ENCODE results near the gene ZC3H12C. TPM values are rescaled to one million over a fixed set of nuclear protein-coding genes. Genes with fewer than 3 reads are reported as not detected.
"Not testable (repeated sequence)": the region's sequence is repeated elsewhere in the genome, so short reads cannot be mapped to it uniquely, and the experiment has no call there.

Gene ZC3H12C
- total RNA-seq, 1 donor from 2014 or later = 7.5 TPM

DNA sequence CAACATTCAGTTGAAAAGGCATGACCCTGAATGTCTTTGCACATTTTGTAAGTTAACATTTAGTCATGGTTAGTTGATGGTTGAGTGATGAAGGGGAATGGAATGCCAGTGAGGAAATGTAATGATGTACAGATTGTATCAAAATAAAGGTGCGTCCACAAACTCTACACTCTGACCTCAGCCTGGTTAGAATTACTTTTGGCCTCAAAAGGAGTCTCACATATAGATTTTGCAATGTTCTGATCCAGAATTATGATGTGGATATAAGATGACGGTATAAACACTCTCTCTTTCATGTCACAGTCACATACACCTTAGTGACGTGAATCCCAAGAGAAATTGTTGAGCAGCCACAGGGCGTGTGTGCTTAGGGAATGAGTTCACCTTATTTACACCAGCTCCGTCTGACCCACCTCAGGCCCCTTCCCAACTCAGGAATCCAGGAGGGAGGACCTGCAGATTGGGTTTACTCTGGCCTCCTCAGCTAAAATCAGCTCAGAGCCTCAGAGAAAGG is 103.1 kb downstream of the ZC3H12C start:
- Mint-ChIP-seq H3K27ac (no peak overlapping the region), H3K9me3 (peaks cover 3% of the 10 kb centered on the region), H3K4me1 (peaks cover 16% of the 10 kb centered on the region), H3K36me3 (ENCODE audit: low read depth) (no peaks in the 10 kb centered on the region), H3K4me3 (no peak overlapping the region), H3K27me3 (peaks cover 26% of the 10 kb centered on the region)
- intact Hi-C loops (cut with micrococcal nuclease) = loop anchor here (10.0 kb wide), 1 partner anchor 1249 kb away; no protein-coding TSS in a partner anchor
- DNase-seq = no peak

GRCh38 chr11:110196884-110197420 is 103.8 kb downstream of the ZC3H12C start:
- intact Hi-C loops (cut with micrococcal nuclease) = loop anchor here (10.0 kb wide), 1 partner anchor 1248 kb away; no protein-coding TSS in a partner anchor
- H3K4me3 Mint-ChIP-seq = no peak overlapping the region
- DNase-seq = no peak
- peaks cover 3% of the 10 kb centered on the region for H3K9me3 Mint-ChIP-seq
- H3K27me3 Mint-ChIP-seq = peaks cover 23% of the 10 kb centered on the region
- no peaks in the 10 kb centered on the region for H3K36me3 Mint-ChIP-seq (ENCODE audit: low read depth)
- no peak overlapping the region for H3K27ac Mint-ChIP-seq
- peaks cover 16% of the 10 kb centered on the region for H3K4me1 Mint-ChIP-seq

DNA sequence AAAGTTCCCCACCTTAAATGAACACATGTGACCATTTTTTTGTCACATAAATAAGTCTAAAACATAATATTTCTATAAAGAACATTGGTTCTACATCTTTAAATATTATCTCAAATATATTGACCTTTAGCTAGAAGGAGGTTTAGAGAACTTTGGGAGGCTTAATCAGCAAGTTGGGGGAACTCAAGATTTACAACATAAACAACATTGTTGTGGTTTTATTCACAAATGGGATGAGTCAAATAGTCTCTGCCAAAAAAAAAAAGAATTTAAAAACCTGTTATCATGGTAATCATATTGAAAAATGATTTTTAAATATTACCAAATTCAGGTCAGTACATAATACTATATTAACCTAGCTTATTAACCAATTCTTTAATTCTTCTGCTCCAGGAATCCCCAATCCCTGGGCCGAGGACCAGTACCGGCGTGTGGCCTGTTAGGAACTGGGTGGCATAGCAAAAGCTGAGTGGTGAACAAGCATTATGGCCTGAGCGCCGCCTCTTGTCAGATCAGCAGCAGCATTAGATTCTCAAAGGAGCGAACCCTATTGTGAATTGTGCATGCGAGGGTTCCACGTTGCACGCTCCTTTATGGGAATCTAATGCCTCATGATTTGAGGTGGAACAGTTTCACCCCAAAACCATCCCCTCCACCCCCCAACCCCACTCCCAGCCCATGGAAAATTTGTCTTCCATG is 105.0 kb downstream of the ZC3H12C start:
- Mint-ChIP-seq H3K27me3 (peaks cover 17% of the 10 kb centered on the region), H3K36me3 (ENCODE audit: low read depth) (no peaks in the 10 kb centered on the region), H3K4me1 (peaks cover 3% of the 10 kb centered on the region), H3K9me3 (no peaks in the 10 kb centered on the region), H3K27ac (no peak overlapping the region), H3K4me3 (no peak overlapping the region)
- intact Hi-C loops (cut with micrococcal nuclease) = loop anchor here (10.0 kb wide), 1 partner anchor 1247 kb away; no protein-coding TSS in a partner anchor
- no peak for DNase-seq

GRCh38 chr11:110199184-110199981 is 106.2 kb downstream of the ZC3H12C start:
- no peaks in the 10 kb centered on the region for H3K9me3 Mint-ChIP-seq
- intact Hi-C loops (cut with micrococcal nuclease) = loop anchor here (10.0 kb wide), 1 partner anchor 1245 kb away; no protein-coding TSS in a partner anchor
- no peak overlapping the region for H3K27ac Mint-ChIP-seq

GRCh38 chr11:110200241-110200640 is 107.0 kb downstream of the ZC3H12C start:
- Mint-ChIP-seq H3K36me3 (ENCODE audit: low read depth) (no peaks in the 10 kb centered on the region), H3K9me3 (no peaks in the 10 kb centered on the region), H3K4me3 (no peak overlapping the region), H3K27me3 (peaks cover 10% of the 10 kb centered on the region), H3K27ac (no peak overlapping the region), H3K4me1 (peaks cover 3% of the 10 kb centered on the region)
- intact Hi-C loops (cut with micrococcal nuclease) = no loop called here
- no peak for DNase-seq

More at GRCh38 chr11:110199184-110199981, 106.2 kb downstream of the ZC3H12C start:
- H3K27me3 Mint-ChIP-seq = peaks cover 11% of the 10 kb centered on the region
- H3K36me3 Mint-ChIP-seq (ENCODE audit: low read depth) = no peaks in the 10 kb centered on the region
- H3K4me3 Mint-ChIP-seq = no peak overlapping the region
- H3K4me1 Mint-ChIP-seq = peaks cover 3% of the 10 kb centered on the region
- DNase-seq = no peak

GRCh38 chr11:110200836-110201235 is 107.6 kb downstream of the ZC3H12C start:
- no peak for DNase-seq
- Mint-ChIP-seq H3K4me3 (no peak overlapping the region), H3K27me3 (peaks cover 4% of the 10 kb centered on the region), H3K36me3 (ENCODE audit: low read depth) (no peaks in the 10 kb centered on the region), H3K27ac (no peak overlapping the region), H3K4me1 (peaks cover 3% of the 10 kb centered on the region), H3K9me3 (no peaks in the 10 kb centered on the region)
- intact Hi-C loops (cut with micrococcal nuclease) = loop anchor here (1.0 kb wide), 3 partner anchors 175 to 1029 kb away; no protein-coding TSS in a partner anchor

- H3K9me3 Mint-ChIP-seq = no peaks in the 10 kb centered on the region
- H3K4me1 Mint-ChIP-seq = no peaks in the 10 kb centered on the region
- intact Hi-C loops (cut with micrococcal nuclease) = loop anchor here (5.0 kb wide), 1 partner anchor 40 kb away; no protein-coding TSS in a partner anchor
- H3K27ac Mint-ChIP-seq = no peak overlapping the region
- DNase-seq = peak; percentile 49
- peaks cover 4% of the 10 kb centered on the region for H3K27me3 Mint-ChIP-seq
- no peak overlapping the region for H3K4me3 Mint-ChIP-seq
- H3K36me3 Mint-ChIP-seq (ENCODE audit: low read depth) = no peaks in the 10 kb centered on the region
Observed at GRCh38 chr11:110207123-110207522, 113.9 kb downstream of the ZC3H12C start.

DNA sequence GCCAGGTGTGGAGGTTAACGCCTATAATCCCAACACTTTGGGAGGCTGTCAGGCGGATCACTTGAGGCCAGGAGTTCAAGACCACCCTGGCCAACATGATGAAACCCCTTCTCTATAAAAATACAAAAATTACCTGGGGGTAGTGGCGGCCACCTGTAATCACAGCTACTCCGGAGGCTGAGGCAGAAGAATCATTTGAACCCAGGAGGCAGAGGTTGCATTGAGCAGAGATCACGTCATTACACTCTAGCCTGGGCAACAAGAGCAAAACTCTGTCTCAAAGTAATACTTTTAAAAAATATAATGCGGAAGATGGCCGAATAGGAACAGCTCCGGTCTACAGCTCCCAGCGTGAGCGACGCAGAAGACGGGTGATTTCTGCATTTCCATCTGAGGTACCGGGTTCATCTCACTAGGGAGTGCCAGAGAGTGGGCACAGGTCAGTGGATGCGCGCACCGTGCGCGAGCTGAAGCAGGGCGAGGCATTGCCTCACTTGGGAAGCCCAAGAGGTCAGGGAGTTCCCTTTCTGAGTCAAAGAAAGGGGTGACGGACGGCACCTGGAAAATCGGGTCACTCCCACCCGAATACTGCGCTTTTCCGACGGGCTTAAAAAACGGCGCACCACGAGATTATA is 115.6 kb downstream of the ZC3H12C start:
- not testable (repeated sequence) for H3K27me3 Mint-ChIP-seq; H3K9me3 Mint-ChIP-seq; H3K36me3 Mint-ChIP-seq (ENCODE audit: low read depth); H3K4me1 Mint-ChIP-seq
- H3K4me3 Mint-ChIP-seq = peak overlapping the region; percentile 76
- peak overlapping the region; percentile 58 for H3K27ac Mint-ChIP-seq
- intact Hi-C loops (cut with micrococcal nuclease) = loop anchor here (5.0 kb wide), 1 partner anchor 39 kb away; no protein-coding TSS in a partner anchor
- peak; percentile 72 for DNase-seq

DNA sequence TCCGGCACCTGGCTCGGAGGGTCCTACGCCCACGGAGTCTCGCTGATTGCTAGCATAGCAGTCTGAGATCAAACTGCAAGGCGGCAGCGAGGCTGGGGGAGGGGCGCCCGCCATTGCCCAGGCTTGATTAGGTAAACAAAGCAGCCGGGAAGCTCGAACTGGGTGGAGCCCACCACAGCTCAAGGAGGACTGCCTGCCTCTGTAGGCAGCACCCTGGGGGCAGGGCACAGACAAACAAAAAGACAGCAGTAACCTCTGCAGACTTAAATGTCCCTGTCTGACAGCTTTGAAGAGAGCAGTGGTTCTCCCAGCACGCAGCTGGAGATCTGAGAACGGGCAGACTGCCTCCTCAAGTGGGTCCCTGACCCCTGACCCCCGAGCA is 116.1 kb downstream of the ZC3H12C start:
- H3K27ac Mint-ChIP-seq; H3K36me3 Mint-ChIP-seq (ENCODE audit: low read depth); H3K27me3 Mint-ChIP-seq; H3K4me1 Mint-ChIP-seq; H3K9me3 Mint-ChIP-seq: not testable (repeated sequence)
- intact Hi-C loops (cut with micrococcal nuclease) = loop anchor here (5.0 kb wide), 1 partner anchor 38 kb away; no protein-coding TSS in a partner anchor
- DNase-seq = peak; percentile 66
- H3K4me3 Mint-ChIP-seq = peak overlapping the region; percentile 76

DNA sequence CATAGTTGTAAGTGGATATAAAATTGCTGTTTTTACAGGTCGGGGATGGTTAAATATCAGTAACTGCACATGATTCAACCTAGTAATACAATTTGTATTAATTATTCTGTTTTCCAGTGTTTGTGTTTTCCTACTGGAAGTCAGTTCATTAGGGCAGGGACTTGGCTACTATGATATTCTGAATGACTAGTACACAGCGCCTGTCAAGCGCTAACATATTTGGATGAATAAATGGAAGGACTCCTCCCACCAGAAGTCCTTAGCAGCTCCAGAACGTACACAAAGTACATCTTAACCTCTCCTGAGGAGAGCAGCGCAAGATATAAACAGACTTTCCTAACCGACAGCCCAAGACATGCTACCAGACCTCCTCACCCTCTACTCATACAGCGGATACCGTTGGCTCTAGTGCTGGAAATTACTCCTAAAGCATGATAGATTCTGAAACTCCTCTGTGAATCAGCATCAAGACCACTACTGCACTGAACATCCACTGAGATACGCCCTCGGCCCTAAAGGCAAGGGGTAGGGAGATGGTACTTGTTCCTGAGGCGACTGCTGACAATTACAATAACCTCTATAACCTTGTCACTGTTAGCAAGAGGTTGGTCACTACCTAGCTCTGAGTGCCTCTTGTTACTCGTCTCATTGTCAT is 124.2 kb downstream of the ZC3H12C start:
- intact Hi-C loops (cut with micrococcal nuclease) = no loop called here
- peaks cover 3% of the 10 kb centered on the region for H3K4me1 Mint-ChIP-seq
- DNase-seq = no peak
- H3K27me3 Mint-ChIP-seq = no peaks in the 10 kb centered on the region
- H3K4me3 Mint-ChIP-seq = no peak overlapping the region
- H3K9me3 Mint-ChIP-seq = peaks cover 8% of the 10 kb centered on the region
- peaks cover 13% of the 10 kb centered on the region for H3K36me3 Mint-ChIP-seq (ENCODE audit: low read depth)
- no peak overlapping the region for H3K27ac Mint-ChIP-seq

DNA sequence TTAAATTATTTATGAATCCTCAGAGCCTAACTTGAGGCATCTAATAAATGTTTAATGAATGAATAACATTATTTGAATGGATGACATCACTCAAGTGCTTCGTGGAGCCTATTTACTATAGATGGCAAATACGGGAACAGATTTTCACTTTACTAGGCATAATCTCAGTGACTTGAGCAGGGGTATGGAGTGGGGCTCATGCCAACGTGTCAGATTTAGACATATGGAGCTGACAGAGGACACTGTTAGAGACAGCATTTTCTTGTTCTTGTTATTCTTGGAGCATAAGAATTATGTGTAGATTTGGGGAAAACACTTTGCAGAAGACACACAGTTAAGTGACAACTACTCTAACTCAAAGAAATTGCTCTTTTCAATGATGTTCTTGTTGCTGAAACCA is 124.7 kb downstream of the ZC3H12C start:
- intact Hi-C loops (cut with micrococcal nuclease) = no loop called here
- no peak overlapping the region for H3K4me3 Mint-ChIP-seq
- peaks cover 13% of the 10 kb centered on the region for H3K36me3 Mint-ChIP-seq (ENCODE audit: low read depth)

DNA sequence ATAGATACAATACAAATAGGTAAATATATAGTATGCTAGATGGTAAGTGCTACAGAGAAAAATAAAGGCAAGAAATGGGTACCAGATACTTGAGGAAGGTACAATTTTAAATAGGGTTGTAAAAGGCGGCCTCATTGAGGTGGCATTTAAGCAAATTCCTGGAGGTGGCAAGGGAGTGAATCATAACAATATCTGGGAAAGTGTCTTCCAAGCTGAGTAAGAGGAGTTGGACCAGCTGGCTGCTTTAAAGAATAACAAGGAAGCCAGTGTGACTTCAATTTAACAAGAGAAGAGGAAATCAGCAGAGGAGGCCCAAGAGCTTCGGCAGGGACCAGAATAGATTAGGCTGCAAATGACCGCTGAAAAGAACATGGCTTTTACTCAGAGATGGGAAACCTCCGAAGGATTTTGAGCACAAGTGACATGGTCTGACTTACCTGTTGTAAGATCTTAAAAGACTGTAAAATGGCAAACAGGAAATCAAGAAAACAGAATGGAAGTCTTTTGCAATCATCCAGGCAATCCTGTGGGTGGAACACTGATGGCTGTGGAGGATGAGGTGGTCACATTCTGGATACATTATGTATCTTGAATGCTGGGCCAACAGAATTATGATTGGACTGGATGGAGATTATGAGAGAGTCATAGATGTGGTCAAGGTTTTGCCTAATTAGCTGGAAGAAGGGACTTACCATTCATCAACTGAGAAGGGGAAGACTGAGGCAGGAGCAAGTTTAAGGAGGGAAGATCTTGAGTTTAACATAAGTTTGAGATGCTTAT is 126.0 kb downstream of the ZC3H12C start:
- Mint-ChIP-seq H3K4me3 (no peak overlapping the region), H3K4me1 (peaks cover 3% of the 10 kb centered on the region), H3K9me3 (peaks cover 8% of the 10 kb centered on the region), H3K36me3 (ENCODE audit: low read depth) (peaks cover 17% of the 10 kb centered on the region), H3K27ac (no peak overlapping the region), H3K27me3 (no peaks in the 10 kb centered on the region)
- intact Hi-C loops (cut with micrococcal nuclease) = no loop called here
- no peak for DNase-seq

More for the DNA sequence above, 124.7 kb downstream of the ZC3H12C start:
- H3K27me3 Mint-ChIP-seq = no peaks in the 10 kb centered on the region
- H3K27ac Mint-ChIP-seq = no peak overlapping the region
- DNase-seq = no peak
- peaks cover 8% of the 10 kb centered on the region for H3K9me3 Mint-ChIP-seq
- peaks cover 3% of the 10 kb centered on the region for H3K4me1 Mint-ChIP-seq

Data from activated CD4-positive, alpha-beta T cell treated with anti-CD3 and anti-CD28 coated beads, Interleukin-2, amount 10 ng/mL, durations not matched to agents 24 days and 14 days (primary cell).